Vagina (tissue), 2 donors: ENCODE results near the gene ITLN1.

Source experiments
- CTCF ChIP-seq, 3 experiments: fragments of 450-650 bp in 2 of 3; fragments of 200-600 bp in 1 of 3; sonication (generic) in 1 of 3; IDR thresholded peaks; one replicate each; pipeline ENCODE4 v1.5.1; 2017 to 2019; ENCODE audit warnings: antibody characterized with exemption in 3 of 3, mild to moderate bottlenecking in 2 of 3, moderate library complexity in 2 of 3
- POLR2A ChIP-seq, 2 donors: fragments of 450-650 bp; IDR thresholded peaks; one replicate each; pipeline ENCODE4 v1.6.1; 2017; ENCODE audit warnings: antibody characterized with exemption in 2 of 2, mild to moderate bottlenecking in 2 of 2, moderate library complexity in 2 of 2
- POLR2AphosphoS5 ChIP-seq, 2 donors: sonication (generic); formaldehyde crosslinking; IDR thresholded peaks; one replicate each; pipeline ENCODE4 v1.9.0; 2017; ENCODE audit warnings: antibody characterized with exemption in 2 of 2, mild to moderate bottlenecking in 2 of 2, low read depth in 1 of 2; ENCODE audit not compliant: insufficient read depth in 1 of 2

GRCh38 chr1:160866001-160866694, 18.8 kb downstream of the ITLN1 start:
- TF ChIP-seq CTCF (IDR thresholded peaks at IDR 0.05) (no peak), POLR2A (IDR thresholded peaks at IDR 0.05) (no peak), POLR2AphosphoS5 (IDR thresholded peaks at IDR 0.05; ENCODE audit: insufficient read depth in 1 of 2, low read depth in 1 of 2) (no peak)
